Ishikawa (cell line): ENCODE measurements around the gene WDR72.

Experiments used
- CEBPB ChIP-seq: IDR thresholded peaks from 2 replicates; pipeline ENCODE4 v1.6.1; 2012
- CREB1 ChIP-seq: IDR thresholded peaks from 2 replicates; pipeline ENCODE4 v1.6.1; 2012; ENCODE audit warnings: low read depth
- EP300 ChIP-seq: IDR thresholded peaks from 2 replicates; pipeline ENCODE4 v1.6.1; 2012; ENCODE audit warnings: borderline replicate concordance
- FOXM1 ChIP-seq: IDR thresholded peaks from 2 replicates; pipeline ENCODE4 v1.6.1; 2012; ENCODE audit warnings: low read depth, borderline replicate concordance
- MAX ChIP-seq: IDR thresholded peaks from 2 replicates; pipeline ENCODE4 v1.6.1; 2012
- NFIC ChIP-seq: IDR thresholded peaks from 2 replicates; pipeline ENCODE4 v1.6.1; 2012
- RAD21 ChIP-seq: IDR thresholded peaks from 2 replicates; pipeline ENCODE4 v1.6.1; 2012; ENCODE audit warnings: low read depth
- REST ChIP-seq: IDR thresholded peaks from 2 replicates; pipeline ENCODE4 v1.6.1; 2012; ENCODE audit warnings: low read depth, mild to moderate bottlenecking
- TAF1 ChIP-seq: IDR thresholded peaks from 2 replicates; pipeline ENCODE4 v1.6.1; 2012; ENCODE audit warnings: low read depth, mild to moderate bottlenecking
- TCF12 ChIP-seq: IDR thresholded peaks from 2 replicates; pipeline ENCODE4 v1.6.1; 2012; ENCODE audit warnings: low read depth
- TEAD4 ChIP-seq: IDR thresholded peaks from 2 replicates; pipeline ENCODE4 v1.6.1; 2012
- YY1 ChIP-seq: IDR thresholded peaks from 2 replicates; pipeline ENCODE4 v1.6.1; 2012; ENCODE audit warnings: low read depth
- ZBTB7A ChIP-seq: IDR thresholded peaks from 2 replicates; pipeline ENCODE4 v1.6.1; 2012; ENCODE audit warnings: low read depth
- TF ChIP-seq, protein P1 (sequence below): IDR thresholded peaks from 2 replicates; pipeline ENCODE4 v1.6.1; 2012

DNA sequence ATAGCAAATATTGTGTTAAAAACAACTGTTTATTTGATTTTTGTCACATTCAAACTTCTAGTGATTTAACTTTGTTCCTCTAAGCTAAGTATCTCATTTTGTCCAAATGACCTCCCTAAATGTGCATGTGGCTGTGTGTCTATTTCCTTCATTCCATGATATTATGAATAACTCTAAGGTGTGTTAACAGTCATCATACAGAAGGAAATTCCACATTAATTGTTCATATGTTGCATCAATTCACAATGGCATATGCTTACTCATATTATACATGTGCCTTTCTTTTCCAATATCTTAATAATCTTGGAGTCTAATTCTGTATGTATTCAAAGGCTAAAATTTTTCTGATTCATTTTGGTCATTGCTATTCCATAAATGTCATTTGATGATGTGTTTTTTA, 186.4 kb downstream of the WDR72 start:
- TF ChIP-seq REST = no peak
- TF ChIP-seq FOXM1 = no peak
- TF ChIP-seq MAX = no peak
- TF ChIP-seq CEBPB = no peak
- no peak for TF ChIP-seq RAD21
- TF ChIP-seq NFIC = no peak
- no peak for TF ChIP-seq TEAD4
- TF ChIP-seq CREB1 = no peak
- no peak for TF ChIP-seq TAF1
- no peak for TF ChIP-seq EP300
- no peak for TF ChIP-seq TCF12
- TF ChIP-seq, protein P1, sequence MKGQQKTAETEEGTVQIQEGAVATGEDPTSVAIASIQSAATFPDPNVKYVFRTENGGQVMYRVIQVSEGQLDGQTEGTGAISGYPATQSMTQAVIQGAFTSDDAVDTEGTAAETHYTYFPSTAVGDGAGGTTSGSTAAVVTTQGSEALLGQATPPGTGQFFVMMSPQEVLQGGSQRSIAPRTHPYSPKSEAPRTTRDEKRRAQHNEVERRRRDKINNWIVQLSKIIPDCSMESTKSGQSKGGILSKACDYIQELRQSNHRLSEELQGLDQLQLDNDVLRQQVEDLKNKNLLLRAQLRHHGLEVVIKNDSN = no peak
- no peak for TF ChIP-seq ZBTB7A
- no peak for TF ChIP-seq YY1
